Measurements from ENCODE around the gene APLNR.

APLNR gene

GRCh38 chr11:57278721-57279095 is 41.7 kb upstream of the APLNR start:
- Histone ChIP-seq H2AFZ (ENCODE audit: insufficient read depth, low read length, poor library complexity) (no peak overlapping the region), H4K91ac (ENCODE audit: low read depth, low read length) (peak overlapping the region; percentile 69), H3K23ac (ENCODE audit: low read length) (no peak overlapping the region), H3K18ac (ENCODE audit: low read length) (no peak overlapping the region), H3K27me3 (ENCODE audit: insufficient read depth, low read length) (no peaks in the 10 kb centered on the region), H3K4me3 (ENCODE audit: low read depth, low read length) (no peak overlapping the region), H2AK5ac (ENCODE audit: low read length) (peak overlapping the region; percentile 15), H3K9ac (ENCODE audit: low read length) (no peak overlapping the region), H3K4ac (ENCODE audit: low read depth, low read length) (peak overlapping the region; percentile 4), H2BK120ac (ENCODE audit: insufficient read depth, low read length, poor library complexity) (peak overlapping the region; percentile 62), H3K4me2 (ENCODE audit: low read length) (no peak overlapping the region), H3K4me1 (ENCODE audit: control insufficient read depth in 1 of 2, insufficient read depth in 2 of 2, low read length in 2 of 2) (peaks cover 12 to 18% of the 10 kb centered on the region in 2 experiments), H3K36me3 (ENCODE audit: control insufficient read depth in 1 of 2, insufficient read depth in 2 of 2, low read length in 2 of 2) (no peaks in the 10 kb centered on the region), H2BK5ac (ENCODE audit: low read depth, low read length, poor library complexity) (peak overlapping the region; percentile 38), H3K9me3 (ENCODE audit: insufficient read depth, low read depth, low read length) (no peaks in the 10 kb centered on the region), H3K27ac (ENCODE audit: low read depth, low read length) (peak overlapping the region; percentile 92), H3K79me2 (ENCODE audit: control insufficient read depth, insufficient read depth, low read length, poor library complexity) (no peaks in the 10 kb centered on the region), H3K14ac (ENCODE audit: low read length) (peak overlapping the region; percentile 36), H4K12ac (ENCODE audit: low read depth, low read length) (no peak overlapping the region), H4K8ac (ENCODE audit: low read depth, low read length) (peak overlapping the region; percentile 44), H2BK12ac (ENCODE audit: low read length) (peak overlapping the region; percentile 30), H3K79me1 (ENCODE audit: low read length) (peaks cover 16% of the 10 kb centered on the region)
- DNase-seq = no peak
- WGBS (ENCODE audit: extremely low coverage, insufficient coverage, insufficient read length) = no CpG with 5 or more reads among the region's 7 CpGs

GRCh38 chr11:57277845-57278720 is 41.0 kb upstream of the APLNR start:
- H3K14ac ChIP-seq (ENCODE audit: low read length) = peak overlapping the region; percentile 17
- H2BK5ac ChIP-seq (ENCODE audit: low read depth, low read length, poor library complexity) = peak overlapping the region; percentile 88
- H3K9ac ChIP-seq (ENCODE audit: low read length) = no peak overlapping the region
- H3K36me3 ChIP-seq (ENCODE audit: control insufficient read depth in 1 of 2, insufficient read depth in 2 of 2, low read length in 2 of 2) = peaks cover 0 to 2% of the 10 kb centered on the region in 2 experiments
- no peaks in the 10 kb centered on the region for H3K79me2 ChIP-seq (ENCODE audit: control insufficient read depth, insufficient read depth, low read length, poor library complexity)
- no peak overlapping the region for H3K4me3 ChIP-seq (ENCODE audit: low read depth, low read length)
- no peak overlapping the region for H2BK12ac ChIP-seq (ENCODE audit: low read length)
- H2BK120ac ChIP-seq (ENCODE audit: insufficient read depth, low read length, poor library complexity) = peak overlapping the region; percentile 78
- H2AFZ ChIP-seq (ENCODE audit: insufficient read depth, low read length, poor library complexity) = peak overlapping the region; percentile 46
- H3K27me3 ChIP-seq (ENCODE audit: insufficient read depth, low read length) = no peaks in the 10 kb centered on the region
- no peak overlapping the region for H4K12ac ChIP-seq (ENCODE audit: low read depth, low read length)
- H3K9me3 ChIP-seq (ENCODE audit: insufficient read depth, low read depth, low read length) = no peaks in the 10 kb centered on the region
- no peak overlapping the region for H2AK5ac ChIP-seq (ENCODE audit: low read length)
- peak overlapping the region; percentile 92 for H3K27ac ChIP-seq (ENCODE audit: low read depth, low read length)
- peak; percentile 79 to 92 for DNase-seq
- H3K4me1 ChIP-seq (ENCODE audit: control insufficient read depth in 1 of 2, insufficient read depth in 2 of 2, low read length in 2 of 2) = peaks cover 11 to 18% of the 10 kb centered on the region in 2 experiments
- no peak overlapping the region for H3K4ac ChIP-seq (ENCODE audit: low read depth, low read length)
- no peak overlapping the region for H3K18ac ChIP-seq (ENCODE audit: low read length)
- WGBS (ENCODE audit: extremely low coverage, insufficient coverage, insufficient read length) = no CpG with 5 or more reads among the region's 14 CpGs
- H4K91ac ChIP-seq (ENCODE audit: low read depth, low read length) = peak overlapping the region; percentile 69
- peak overlapping the region; percentile 75 for H4K8ac ChIP-seq (ENCODE audit: low read depth, low read length)
- H3K79me1 ChIP-seq (ENCODE audit: low read length) = peaks cover 15% of the 10 kb centered on the region
- peak overlapping the region; percentile 62 for H3K4me2 ChIP-seq (ENCODE audit: low read length)
- H3K23ac ChIP-seq (ENCODE audit: low read length) = no peak overlapping the region

- peaks cover 0 to 2% of the 10 kb centered on the region in 2 experiments for H3K36me3 ChIP-seq (ENCODE audit: control insufficient read depth in 1 of 2, insufficient read depth in 2 of 2, low read length in 2 of 2)
- no CpG with 5 or more reads among the region's 6 CpGs for WGBS (ENCODE audit: extremely low coverage, insufficient coverage, insufficient read length)
- no peak overlapping the region for H3K4ac ChIP-seq (ENCODE audit: low read depth, low read length)
- H2AK5ac ChIP-seq (ENCODE audit: low read length) = peak overlapping the region; percentile 76
- H3K79me2 ChIP-seq (ENCODE audit: control insufficient read depth, insufficient read depth, low read length, poor library complexity) = no peaks in the 10 kb centered on the region
- H3K27me3 ChIP-seq (ENCODE audit: insufficient read depth, low read length) = no peaks in the 10 kb centered on the region
- H3K14ac ChIP-seq (ENCODE audit: low read length) = peak overlapping the region; percentile 57
- H3K4me3 ChIP-seq (ENCODE audit: low read depth, low read length) = no peak overlapping the region
- no peak overlapping the region for H4K12ac ChIP-seq (ENCODE audit: low read depth, low read length)
- H3K4me2 ChIP-seq (ENCODE audit: low read length) = no peak overlapping the region
- no peak overlapping the region for H3K23ac ChIP-seq (ENCODE audit: low read length)
- H3K4me1 ChIP-seq (ENCODE audit: control insufficient read depth in 1 of 2, insufficient read depth in 2 of 2, low read length in 2 of 2) = peaks cover 11 to 18% of the 10 kb centered on the region in 2 experiments
- no peak overlapping the region for H3K9ac ChIP-seq (ENCODE audit: low read length)
- peak overlapping the region; percentile 64 for H2BK120ac ChIP-seq (ENCODE audit: insufficient read depth, low read length, poor library complexity)
- no peak overlapping the region for H3K18ac ChIP-seq (ENCODE audit: low read length)
- peak overlapping the region; percentile 78 for H2BK12ac ChIP-seq (ENCODE audit: low read length)
- peak overlapping the region; percentile 66 for H2AFZ ChIP-seq (ENCODE audit: insufficient read depth, low read length, poor library complexity)
- peak in 1 of 2 donors; percentile 41 for DNase-seq
- peaks cover 13% of the 10 kb centered on the region for H3K79me1 ChIP-seq (ENCODE audit: low read length)
- H3K27ac ChIP-seq (ENCODE audit: low read depth, low read length) = peak overlapping the region; percentile 92
- H4K91ac ChIP-seq (ENCODE audit: low read depth, low read length) = peak overlapping the region; percentile 73
- no peaks in the 10 kb centered on the region for H3K9me3 ChIP-seq (ENCODE audit: insufficient read depth, low read depth, low read length)
- H4K8ac ChIP-seq (ENCODE audit: low read depth, low read length) = no peak overlapping the region
- H2BK5ac ChIP-seq (ENCODE audit: low read depth, low read length, poor library complexity) = no peak overlapping the region
These were observed 40.1 kb upstream of the APLNR start for GRCh38 chr11:57276971-57277675.

GRCh38 chr11:57276169-57276970 is 39.3 kb upstream of the APLNR start:
- DNase-seq = no peak
- Histone ChIP-seq H3K27ac (ENCODE audit: low read depth, low read length) (no peak overlapping the region), H3K4me1 (ENCODE audit: control insufficient read depth in 1 of 2, insufficient read depth in 2 of 2, low read length in 2 of 2) (peaks cover 11 to 18% of the 10 kb centered on the region in 2 experiments), H3K9ac (ENCODE audit: low read length) (no peak overlapping the region), H3K18ac (ENCODE audit: low read length) (no peak overlapping the region), H3K79me2 (ENCODE audit: control insufficient read depth, insufficient read depth, low read length, poor library complexity) (no peaks in the 10 kb centered on the region), H2BK120ac (ENCODE audit: insufficient read depth, low read length, poor library complexity) (peak overlapping the region; percentile 64), H3K79me1 (ENCODE audit: low read length) (peaks cover 13% of the 10 kb centered on the region), H3K23ac (ENCODE audit: low read length) (no peak overlapping the region), H3K4me3 (ENCODE audit: low read depth, low read length) (no peak overlapping the region), H2BK5ac (ENCODE audit: low read depth, low read length, poor library complexity) (peak overlapping the region; percentile 22), H3K4me2 (ENCODE audit: low read length) (no peak overlapping the region), H3K27me3 (ENCODE audit: insufficient read depth, low read length) (no peaks in the 10 kb centered on the region), H2BK12ac (ENCODE audit: low read length) (peak overlapping the region; percentile 78), H4K91ac (ENCODE audit: low read depth, low read length) (peak overlapping the region; percentile 73), H2AFZ (ENCODE audit: insufficient read depth, low read length, poor library complexity) (peak overlapping the region; percentile 66), H3K9me3 (ENCODE audit: insufficient read depth, low read depth, low read length) (no peaks in the 10 kb centered on the region), H4K12ac (ENCODE audit: low read depth, low read length) (no peak overlapping the region), H3K36me3 (ENCODE audit: control insufficient read depth in 1 of 2, insufficient read depth in 2 of 2, low read length in 2 of 2) (peaks cover 0 to 2% of the 10 kb centered on the region in 2 experiments), H3K14ac (ENCODE audit: low read length) (peak overlapping the region; percentile 57), H2AK5ac (ENCODE audit: low read length) (peak overlapping the region; percentile 76), H3K4ac (ENCODE audit: low read depth, low read length) (no peak overlapping the region), H4K8ac (ENCODE audit: low read depth, low read length) (no peak overlapping the region)
- WGBS (ENCODE audit: extremely low coverage, insufficient coverage, insufficient read length) = no CpG with 5 or more reads among the region's 3 CpGs

All from trophoblast cell (in vitro differentiated cells and primary cell).